ENCODE results near the gene B4GALNT2.
"Not testable (repeated sequence)": the region's sequence is repeated elsewhere in the genome, so short reads cannot be mapped to it uniquely, and the experiment has no call there.

B4GALNT2 gene

DNA sequence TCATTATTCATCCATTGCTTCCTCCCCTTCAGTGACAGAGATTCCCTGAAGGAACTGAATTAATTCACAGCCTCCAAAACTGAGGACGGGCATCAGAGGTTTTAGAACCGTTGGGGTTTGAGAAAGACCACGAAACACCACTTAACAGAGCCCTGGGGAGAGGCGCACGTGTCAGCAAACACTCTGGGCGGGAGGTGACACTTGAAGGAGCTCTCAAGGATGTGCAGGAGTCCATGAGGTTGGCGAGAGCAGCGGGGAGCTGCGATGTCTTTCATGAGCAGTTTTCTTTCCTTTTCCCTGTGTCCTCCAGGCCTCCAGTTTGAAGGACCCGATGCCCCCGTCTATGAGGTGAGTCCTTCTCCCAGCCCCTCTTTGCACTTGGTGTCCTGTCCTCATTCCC lies 23.7 kb downstream of the B4GALNT2 start:
- Histone ChIP-seq H3K36me3 (ENCODE audit: insufficient read depth, low read length) (no peaks in the 10 kb centered on the region), H3K9me3 (replicated peaks; ENCODE audit: low read length) (no peaks in the 10 kb centered on the region), H3K4me3 (ENCODE audit: low read length) (no peak overlapping the region), H3K4me2 (ENCODE audit: low read length) (no peak overlapping the region), H3K4me1 (ENCODE audit: control insufficient read depth, insufficient read depth, low read length) (no peaks in the 10 kb centered on the region), H3K9ac (ENCODE audit: low read depth, low read length) (no peak overlapping the region), H3K27me3 (ENCODE audit: control insufficient read depth, insufficient read depth, low read length) (peaks cover 46% of the 10 kb centered on the region)

DNA sequence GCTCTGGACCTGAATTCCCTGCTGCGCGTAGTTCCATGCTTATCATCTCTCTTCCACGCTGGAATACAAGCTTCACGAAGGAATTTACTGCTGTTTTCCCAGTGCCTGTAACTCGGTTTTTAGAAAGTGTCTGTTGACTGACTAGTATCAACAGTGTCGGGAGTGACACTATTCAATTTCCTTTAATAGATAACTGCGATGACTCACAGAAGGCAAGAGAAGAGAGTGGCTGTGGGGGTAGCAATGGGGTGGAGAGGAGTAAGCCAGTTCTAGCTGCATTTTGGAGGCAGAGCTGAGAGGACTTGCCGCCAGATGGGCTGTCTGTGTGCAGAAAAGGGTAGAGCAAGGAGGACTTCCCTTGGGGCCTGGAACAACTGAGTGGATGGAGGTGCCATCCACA lies 25.2 kb downstream of the B4GALNT2 start:
- Histone ChIP-seq H3K9ac (ENCODE audit: low read depth, low read length) (no peak overlapping the region), H3K36me3 (ENCODE audit: insufficient read depth, low read length) (no peaks in the 10 kb centered on the region), H3K4me3 (ENCODE audit: low read length) (no peak overlapping the region), H3K9me3 (replicated peaks; ENCODE audit: low read length) (no peaks in the 10 kb centered on the region), H3K4me1 (ENCODE audit: control insufficient read depth, insufficient read depth, low read length) (no peaks in the 10 kb centered on the region), H3K4me2 (ENCODE audit: low read length) (no peak overlapping the region), H3K27me3 (ENCODE audit: control insufficient read depth, insufficient read depth, low read length) (peaks cover 51% of the 10 kb centered on the region)

DNA sequence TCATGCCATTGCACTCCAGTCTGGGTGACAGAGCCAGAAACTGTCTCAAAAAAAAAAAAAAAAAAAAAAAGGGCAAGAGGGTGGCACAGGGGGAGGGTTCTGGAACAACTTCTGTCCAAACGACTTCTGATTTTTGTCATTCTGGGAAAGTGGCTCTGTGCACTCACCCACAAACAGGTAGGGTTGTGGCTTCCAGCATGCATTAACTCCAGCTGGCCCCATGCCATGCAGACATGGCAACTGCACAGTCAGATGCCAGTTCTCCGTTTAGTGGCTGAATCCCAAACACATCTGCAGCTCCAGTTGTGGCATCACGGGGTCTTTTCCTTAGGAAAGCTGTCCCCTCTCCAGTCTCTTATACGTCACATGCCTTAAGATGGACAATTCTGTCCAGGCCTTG lies 30.3 kb downstream of the B4GALNT2 start:
- Histone ChIP-seq H3K4me2 (ENCODE audit: low read length) (no peak overlapping the region), H3K27me3 (ENCODE audit: control insufficient read depth, insufficient read depth, low read length) (peaks cover 57% of the 10 kb centered on the region), H3K9me3 (replicated peaks; ENCODE audit: low read length) (no peaks in the 10 kb centered on the region), H3K4me3 (ENCODE audit: low read length) (no peak overlapping the region), H3K36me3 (ENCODE audit: insufficient read depth, low read length) (no peaks in the 10 kb centered on the region), H3K9ac (ENCODE audit: low read depth, low read length) (no peak overlapping the region), H3K4me1 (ENCODE audit: control insufficient read depth, insufficient read depth, low read length) (no peaks in the 10 kb centered on the region)

DNA sequence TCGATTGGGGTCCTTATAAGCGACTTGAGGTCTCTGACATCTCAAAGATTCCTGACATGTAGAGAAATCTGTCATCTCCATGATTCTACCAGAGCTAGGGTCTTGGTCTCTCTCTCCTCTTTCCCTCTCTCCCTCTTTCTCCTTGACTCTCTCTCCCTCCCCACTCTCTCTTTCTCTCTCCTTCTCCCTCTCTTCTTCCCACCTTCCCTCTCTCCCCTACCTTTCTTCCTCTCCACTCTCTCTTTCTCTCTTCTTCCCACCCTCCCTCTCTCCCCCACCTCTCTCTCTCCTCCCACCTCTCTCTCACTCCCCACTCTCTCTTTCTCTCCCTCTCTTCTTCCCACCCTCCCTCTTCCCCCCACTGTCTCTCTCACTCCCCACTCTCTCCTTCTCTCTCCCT lies 32.6 kb downstream of the B4GALNT2 start:
- Histone ChIP-seq H3K9ac (ENCODE audit: low read depth, low read length) (no peak overlapping the region), H3K36me3 (ENCODE audit: insufficient read depth, low read length) (no peaks in the 10 kb centered on the region), H3K4me3 (ENCODE audit: low read length) (no peak overlapping the region), H3K9me3 (replicated peaks; ENCODE audit: low read length) (no peaks in the 10 kb centered on the region), H3K27me3 (ENCODE audit: control insufficient read depth, insufficient read depth, low read length) (peaks cover 60% of the 10 kb centered on the region), H3K4me1 (ENCODE audit: control insufficient read depth, insufficient read depth, low read length) (no peaks in the 10 kb centered on the region), H3K4me2 (ENCODE audit: low read length) (no peak overlapping the region)

DNA sequence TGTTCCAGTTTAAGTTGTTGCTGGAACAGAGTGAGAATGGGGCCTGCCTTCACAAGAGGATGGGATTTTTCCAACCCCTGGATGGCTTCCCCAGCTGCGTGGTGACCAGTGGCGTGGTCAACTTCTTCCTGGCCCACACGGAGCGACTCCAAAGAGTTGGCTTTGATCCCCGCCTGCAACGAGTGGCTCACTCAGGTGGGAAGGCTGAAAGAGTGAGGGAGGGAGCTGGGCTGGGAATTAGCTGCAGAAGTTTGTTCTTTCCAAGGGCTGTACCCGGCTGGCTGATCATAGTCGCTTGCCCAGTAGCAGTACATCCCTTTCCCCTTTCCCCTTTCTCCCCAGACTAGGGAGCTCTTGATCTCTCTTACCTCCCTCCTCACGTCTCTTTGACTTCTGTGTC lies 36.1 kb downstream of the B4GALNT2 start:
- Histone ChIP-seq H3K9me3 (replicated peaks; ENCODE audit: low read length) (no peaks in the 10 kb centered on the region), H3K27me3 (ENCODE audit: control insufficient read depth, insufficient read depth, low read length) (peaks cover 55% of the 10 kb centered on the region), H3K9ac (ENCODE audit: low read depth, low read length) (no peak overlapping the region), H3K4me2 (ENCODE audit: low read length) (no peak overlapping the region), H3K4me3 (ENCODE audit: low read length) (no peak overlapping the region), H3K36me3 (ENCODE audit: insufficient read depth, low read length) (no peaks in the 10 kb centered on the region), H3K4me1 (ENCODE audit: control insufficient read depth, insufficient read depth, low read length) (no peaks in the 10 kb centered on the region)

DNA sequence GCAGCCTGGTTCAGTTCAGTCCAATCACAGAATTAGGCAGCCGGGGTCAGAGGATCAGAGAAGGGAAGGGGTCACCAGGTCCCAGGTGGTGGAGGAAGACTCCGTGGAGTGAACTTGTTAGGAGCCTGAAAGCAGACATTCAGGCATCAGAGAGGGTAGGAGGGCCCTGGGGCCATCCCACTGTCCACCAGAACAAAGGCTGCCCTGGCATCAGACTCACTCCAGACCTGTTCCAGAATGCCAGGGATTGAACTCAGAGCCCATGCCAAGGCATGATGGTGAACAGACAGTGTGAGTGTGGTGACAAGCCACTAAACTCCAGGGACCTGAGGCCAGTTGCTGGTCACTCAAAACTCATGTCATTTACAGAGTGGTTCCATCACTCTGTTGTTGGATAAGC lies 37.6 kb downstream of the B4GALNT2 start:
- no peak overlapping the region for H3K4me3 ChIP-seq (ENCODE audit: low read length)
- H3K27me3 ChIP-seq (ENCODE audit: control insufficient read depth, insufficient read depth, low read length): peaks cover 48% of the 10 kb centered on the region
- H3K4me1 ChIP-seq (ENCODE audit: control insufficient read depth, insufficient read depth, low read length): no peaks in the 10 kb centered on the region
- no peak overlapping the region for H3K4me2 ChIP-seq (ENCODE audit: low read length)
- no peak overlapping the region for H3K9ac ChIP-seq (ENCODE audit: low read depth, low read length)
- H3K9me3 ChIP-seq (replicated peaks; ENCODE audit: low read length): no peaks in the 10 kb centered on the region
- no peaks in the 10 kb centered on the region for H3K36me3 ChIP-seq (ENCODE audit: insufficient read depth, low read length)

DNA sequence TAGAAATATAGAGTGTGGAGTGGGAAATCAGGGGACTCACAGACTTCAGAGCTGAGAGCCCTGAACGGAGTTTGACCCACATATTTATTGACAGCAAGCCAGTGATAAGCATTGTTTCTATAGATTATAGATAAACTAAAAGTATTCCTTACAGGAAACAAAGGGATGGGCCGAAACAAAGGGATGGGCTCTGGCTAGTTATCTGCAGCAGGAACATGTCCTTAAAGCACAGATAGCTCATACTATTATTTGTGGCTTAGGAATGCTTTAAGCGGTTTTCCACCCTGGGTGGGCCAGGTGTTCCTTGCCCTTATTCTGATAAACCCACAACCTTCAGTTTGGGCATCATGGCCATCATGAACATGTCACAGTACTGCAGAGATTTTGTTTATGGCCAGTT lies 38.1 kb downstream of the B4GALNT2 start:
- H3K9ac ChIP-seq (ENCODE audit: low read depth, low read length); H3K4me2 ChIP-seq (ENCODE audit: low read length); H3K9me3 ChIP-seq (replicated peaks; ENCODE audit: low read length); H3K36me3 ChIP-seq (ENCODE audit: insufficient read depth, low read length); H3K4me3 ChIP-seq (ENCODE audit: low read length); H3K4me1 ChIP-seq (ENCODE audit: control insufficient read depth, insufficient read depth, low read length): not testable (repeated sequence)
- peaks cover 45% of the 10 kb centered on the region for H3K27me3 ChIP-seq (ENCODE audit: control insufficient read depth, insufficient read depth, low read length)

DNA sequence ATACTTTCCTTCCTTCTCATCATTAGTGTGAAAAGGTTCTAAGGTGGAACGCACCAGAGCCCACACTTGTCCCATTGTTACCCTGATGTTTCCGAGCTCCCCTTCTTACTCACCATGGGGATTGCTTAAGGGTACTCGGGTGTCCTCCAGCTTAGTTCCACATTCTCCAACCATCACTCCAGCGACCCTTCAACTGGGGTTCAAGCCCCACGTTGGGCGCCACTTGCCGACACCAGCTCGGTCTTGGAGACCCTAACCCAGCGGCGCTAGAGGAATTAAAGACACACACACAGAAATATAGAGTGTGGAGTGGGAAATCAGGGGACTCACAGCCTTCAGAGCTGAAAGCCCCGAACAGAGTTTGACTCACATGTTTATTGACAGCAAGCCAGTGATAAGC lies 43.4 kb downstream of the B4GALNT2 start:
- H3K4me3 ChIP-seq (ENCODE audit: low read length); H3K4me1 ChIP-seq (ENCODE audit: control insufficient read depth, insufficient read depth, low read length); H3K36me3 ChIP-seq (ENCODE audit: insufficient read depth, low read length); H3K27me3 ChIP-seq (ENCODE audit: control insufficient read depth, insufficient read depth, low read length); H3K9me3 ChIP-seq (replicated peaks; ENCODE audit: low read length); H3K4me2 ChIP-seq (ENCODE audit: low read length); H3K9ac ChIP-seq (ENCODE audit: low read depth, low read length): not testable (repeated sequence)

DNA sequence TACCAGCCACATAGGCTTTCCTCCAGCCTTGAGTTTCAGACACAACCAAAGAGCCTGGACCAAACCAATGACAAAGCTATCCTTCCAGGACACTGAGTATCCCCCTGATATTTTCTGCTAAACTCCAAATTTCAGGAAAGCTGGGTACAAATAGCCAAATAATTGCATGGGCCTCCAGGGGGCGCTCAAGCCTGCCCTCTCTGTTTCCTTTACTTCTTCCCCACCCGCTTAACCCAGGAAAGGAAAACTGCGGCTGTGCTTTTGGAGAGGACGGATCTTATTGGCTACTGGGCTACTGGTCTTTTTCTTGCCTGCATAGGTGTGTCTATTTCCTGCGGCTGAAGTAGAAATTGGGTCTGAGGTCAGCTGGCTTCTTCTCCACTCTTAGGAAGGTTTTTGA lies 47.7 kb downstream of the B4GALNT2 start:
- Histone ChIP-seq H3K36me3 (ENCODE audit: insufficient read depth, low read length) (no peaks in the 10 kb centered on the region), H3K27me3 (ENCODE audit: control insufficient read depth, insufficient read depth, low read length) (peaks cover 7% of the 10 kb centered on the region), H3K9me3 (replicated peaks; ENCODE audit: low read length) (peaks cover 9% of the 10 kb centered on the region), H3K4me3 (ENCODE audit: low read length) (no peak overlapping the region), H3K4me2 (ENCODE audit: low read length) (no peak overlapping the region), H3K9ac (ENCODE audit: low read depth, low read length) (no peak overlapping the region), H3K4me1 (ENCODE audit: control insufficient read depth, insufficient read depth, low read length) (no peaks in the 10 kb centered on the region)

DNA sequence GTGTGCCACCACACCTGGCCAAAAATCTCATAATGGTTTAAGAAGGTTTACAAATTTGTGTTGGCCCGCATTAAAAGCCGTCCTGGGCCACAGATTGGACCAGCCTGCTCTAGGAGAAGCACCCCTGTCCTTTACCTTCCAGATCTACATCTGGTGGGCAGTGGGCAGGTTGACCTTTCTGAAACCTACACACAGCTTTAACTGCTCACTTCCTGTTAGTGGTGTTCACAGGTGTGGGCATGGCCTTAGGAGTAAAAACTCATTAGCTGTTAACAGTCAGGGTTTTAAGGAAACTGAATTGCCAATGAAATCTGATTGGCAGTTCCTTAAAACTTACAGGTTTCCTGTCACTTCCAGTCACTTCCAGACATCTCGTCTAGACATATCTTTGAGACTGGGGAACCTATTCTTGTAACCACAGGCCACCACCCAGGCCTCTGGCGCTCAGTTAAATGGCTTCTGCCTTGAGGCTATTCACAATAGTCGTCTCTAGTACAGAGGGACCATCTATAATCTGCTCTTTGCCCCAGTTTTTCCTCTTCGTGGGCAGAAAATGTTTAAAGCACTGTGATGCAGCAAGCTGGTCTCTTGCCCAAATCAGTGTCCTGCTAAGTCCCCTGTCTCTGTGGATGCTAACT lies 48.5 kb downstream of the B4GALNT2 start:
- no peak overlapping the region for H3K9ac ChIP-seq (ENCODE audit: low read depth, low read length)
- no peak overlapping the region for H3K4me2 ChIP-seq (ENCODE audit: low read length)
- H3K9me3 ChIP-seq (replicated peaks; ENCODE audit: low read length): peaks cover 2% of the 10 kb centered on the region
- peaks cover 7% of the 10 kb centered on the region for H3K27me3 ChIP-seq (ENCODE audit: control insufficient read depth, insufficient read depth, low read length)
- no peaks in the 10 kb centered on the region for H3K4me1 ChIP-seq (ENCODE audit: control insufficient read depth, insufficient read depth, low read length)
- no peaks in the 10 kb centered on the region for H3K36me3 ChIP-seq (ENCODE audit: insufficient read depth, low read length)
- H3K4me3 ChIP-seq (ENCODE audit: low read length): no peak overlapping the region

DNA sequence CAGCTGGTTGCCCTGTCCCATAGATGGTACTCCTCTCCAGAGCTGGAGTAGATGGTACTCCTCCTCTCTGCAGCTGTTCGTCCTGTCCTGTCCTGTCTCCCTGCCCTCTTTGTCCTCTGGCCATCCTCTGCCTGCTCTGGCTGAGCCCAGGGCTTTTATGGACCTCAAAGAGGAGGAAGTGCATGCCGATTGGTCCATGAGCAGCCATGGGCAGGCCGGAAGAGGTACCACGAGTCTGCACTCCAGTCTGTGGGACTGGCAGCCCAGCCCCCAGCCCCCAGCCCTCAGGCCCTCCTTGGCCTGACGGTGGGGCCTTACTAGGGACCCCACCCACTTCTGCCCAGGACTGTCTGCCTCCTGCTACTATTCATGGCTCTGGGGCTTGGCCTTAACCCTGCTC lies 50.8 kb downstream of the B4GALNT2 start:
- Histone ChIP-seq H3K36me3 (ENCODE audit: insufficient read depth, low read length) (no peaks in the 10 kb centered on the region), H3K9me3 (replicated peaks; ENCODE audit: low read length) (no peaks in the 10 kb centered on the region), H3K4me1 (ENCODE audit: control insufficient read depth, insufficient read depth, low read length) (no peaks in the 10 kb centered on the region), H3K4me2 (ENCODE audit: low read length) (no peak overlapping the region), H3K27me3 (ENCODE audit: control insufficient read depth, insufficient read depth, low read length) (peaks cover 7% of the 10 kb centered on the region), H3K4me3 (ENCODE audit: low read length) (no peak overlapping the region), H3K9ac (ENCODE audit: low read depth, low read length) (no peak overlapping the region)

DNA sequence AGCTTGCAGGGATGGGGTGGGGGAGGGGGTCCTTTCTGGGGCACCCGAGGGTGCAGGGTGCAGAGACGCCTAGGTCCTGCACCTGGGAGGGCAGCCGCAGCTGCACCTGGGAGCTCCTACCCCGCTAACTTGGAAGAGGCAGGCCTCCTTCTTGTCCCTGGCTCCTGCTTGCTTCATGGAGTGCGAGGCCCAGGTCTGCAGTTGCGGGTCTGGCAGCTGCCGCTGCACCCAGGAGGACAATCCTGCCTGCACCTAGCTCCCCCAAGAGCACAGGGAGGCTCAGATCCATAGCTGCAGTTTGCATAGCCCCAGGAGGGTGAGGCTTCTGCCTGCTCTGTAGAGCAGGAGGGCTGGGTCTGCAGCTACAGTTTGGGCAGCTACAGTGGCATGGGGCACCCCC lies 51.2 kb downstream of the B4GALNT2 start:
- Histone ChIP-seq H3K4me2 (ENCODE audit: low read length) (no peak overlapping the region), H3K36me3 (ENCODE audit: insufficient read depth, low read length) (no peaks in the 10 kb centered on the region), H3K4me1 (ENCODE audit: control insufficient read depth, insufficient read depth, low read length) (no peaks in the 10 kb centered on the region), H3K4me3 (ENCODE audit: low read length) (no peak overlapping the region), H3K9me3 (replicated peaks; ENCODE audit: low read length) (no peaks in the 10 kb centered on the region), H3K27me3 (ENCODE audit: control insufficient read depth, insufficient read depth, low read length) (peaks cover 7% of the 10 kb centered on the region), H3K9ac (ENCODE audit: low read depth, low read length) (no peak overlapping the region)

Measured in skeletal muscle satellite cell (primary cell).